Glomerular visceral epithelial cell (primary cell): ENCODE results near the gene GET3.
A peak's percentile ranks its signal among the peaks of the same experiment; 100 is the strongest.
"Not testable (repeated sequence)": the region's sequence is repeated elsewhere in the genome, so short reads cannot be mapped to it uniquely, and the experiment has no call there.

Experiments
- DNase-seq: peaks from one replicate; pipeline ENCODE4 v3.0.0-alpha.2; 2016; ENCODE audit errors: extremely low spot score

GET3 gene

DNA sequence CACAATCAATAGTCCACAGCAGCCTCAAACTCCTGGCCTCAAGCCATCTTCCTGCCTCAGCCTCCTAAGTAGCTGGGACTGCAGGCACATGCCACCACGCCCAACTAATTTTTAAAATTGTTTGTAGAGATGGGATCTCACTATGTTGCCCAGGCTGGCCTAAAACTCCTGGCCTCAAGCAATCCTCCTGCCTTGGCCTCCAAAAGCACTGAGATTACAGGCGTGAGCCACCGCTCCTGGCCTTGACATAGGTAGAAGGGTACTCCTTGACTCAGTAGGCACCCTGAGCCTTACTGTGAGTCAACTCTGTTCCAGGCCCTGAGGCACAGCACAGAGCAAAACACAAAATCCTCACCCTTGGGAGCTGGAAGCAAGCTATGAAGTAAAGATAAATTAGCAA is 21.4 kb upstream of the GET3 start:
- no peak for DNase-seq

DNA sequence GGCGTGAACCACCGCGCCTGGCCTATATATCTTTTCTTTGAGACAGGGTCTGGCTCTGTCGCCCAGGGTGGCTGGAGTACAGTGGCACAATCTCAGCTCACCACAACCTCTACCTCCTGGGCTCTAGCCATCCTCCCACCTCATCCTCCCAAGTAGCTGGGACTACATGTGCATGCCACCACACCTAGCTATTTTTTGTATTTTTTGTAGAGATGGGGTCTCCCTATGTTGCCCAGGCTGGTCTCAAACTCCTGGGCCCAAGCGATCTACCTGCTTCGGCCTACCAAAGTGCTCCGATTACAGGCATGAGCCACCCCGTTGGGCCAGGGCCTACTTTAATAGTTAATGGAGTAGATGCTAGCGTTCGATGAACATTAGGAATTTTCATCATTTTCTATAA is 17.0 kb upstream of the GET3 start:
- no peak for DNase-seq

DNA sequence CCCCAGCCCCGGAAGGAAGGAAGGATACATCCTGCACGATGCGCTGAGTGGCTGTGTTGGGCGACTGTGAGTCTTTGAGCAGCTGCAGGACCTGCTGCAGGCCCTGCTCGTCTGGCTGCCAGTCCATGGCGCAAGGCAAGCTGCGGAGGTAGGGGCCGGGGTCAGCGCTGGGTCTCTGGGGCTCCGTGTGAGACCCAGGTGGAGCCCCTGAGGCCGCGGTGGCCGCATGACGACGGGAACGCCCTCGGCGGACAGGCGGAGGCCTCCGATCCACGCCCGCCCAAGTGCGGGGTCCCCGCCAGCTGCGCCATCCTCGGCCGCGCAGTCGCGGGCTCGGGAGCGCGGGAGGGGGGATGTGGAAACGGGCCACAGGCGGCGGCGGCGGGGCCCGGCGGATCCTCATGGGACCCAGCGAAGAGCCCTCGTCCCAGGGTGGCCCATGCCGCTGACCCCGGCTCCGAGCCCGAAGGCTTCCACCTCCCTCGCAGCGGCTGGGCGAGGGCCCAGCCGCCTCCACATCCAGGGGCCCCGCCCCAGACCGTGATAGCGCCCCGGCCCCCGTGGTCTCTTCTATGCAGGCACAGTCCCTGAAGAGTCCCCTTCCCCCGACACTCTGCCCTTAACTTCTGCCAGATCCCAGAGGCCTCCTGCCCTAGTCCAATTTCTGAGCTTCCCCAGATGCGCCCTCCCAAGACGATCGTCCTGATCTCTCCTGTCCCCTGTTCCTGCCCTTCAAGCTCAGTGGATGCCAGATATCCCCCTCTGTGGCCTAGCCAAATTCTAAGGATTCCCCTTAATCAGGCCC is 16.2 kb upstream of the GET3 start:
- no peak for DNase-seq

GRCh38 chr19:12721656-12722565 is 15.4 kb upstream of the GET3 start:
- peak; percentile 75 for DNase-seq

DNA sequence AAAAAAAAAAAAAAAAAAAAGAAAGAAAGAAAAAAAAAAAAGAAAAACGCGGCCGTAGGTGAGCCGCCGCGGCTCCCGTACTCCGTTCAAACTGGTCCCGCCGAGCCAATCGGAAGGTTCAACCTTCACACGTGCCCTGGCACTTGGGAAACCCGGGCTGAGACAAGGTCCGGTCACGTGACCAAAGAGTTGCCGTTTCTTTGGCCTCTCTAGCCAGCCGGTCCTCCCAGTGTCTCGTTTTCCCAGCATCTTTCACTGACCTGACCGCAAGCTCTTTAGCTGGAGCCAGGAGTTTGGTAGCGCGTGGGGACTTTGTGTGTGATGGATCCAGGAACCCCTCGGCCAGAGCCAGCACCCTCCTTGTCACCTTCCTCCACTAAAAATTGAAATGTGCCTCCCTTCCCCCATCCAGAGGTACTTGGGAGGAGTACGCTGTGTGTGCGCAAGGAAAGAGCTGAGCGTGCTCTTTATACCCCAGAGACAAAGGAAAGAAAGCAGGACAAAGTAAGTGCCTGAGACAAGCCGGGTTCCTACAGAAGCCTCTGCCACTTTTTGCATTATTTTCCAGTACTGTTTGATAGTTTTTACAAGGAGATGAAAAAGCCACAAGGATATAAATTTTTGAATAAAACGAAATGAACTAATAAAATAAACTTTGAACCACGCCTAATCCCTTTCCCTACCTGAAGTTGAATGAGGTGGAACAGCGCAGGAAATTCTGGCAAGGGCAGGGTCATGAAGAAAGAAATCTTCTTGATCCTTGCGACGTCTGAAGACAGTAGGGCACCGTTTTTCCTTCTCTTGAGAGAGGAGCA is 14.5 kb upstream of the GET3 start:
- peak; percentile 98 for DNase-seq

- DNase-seq = no peak
Observed at GRCh38 chr19:12723381-12723640, 14.0 kb upstream of the GET3 start.

- peak; percentile 68 for DNase-seq
Observed at GRCh38 chr19:12723641-12724426, 13.5 kb upstream of the GET3 start, which contains the start of gene TNPO2. Gene TNPO2 (minus strand): TSS chr19:12723932. CDS start chr19:12720977, 2,955 bp downstream.

GRCh38 chr19:12725612-12726011 is 11.7 kb upstream of the GET3 start:
- DNase-seq = not testable (repeated sequence)

GRCh38 chr19:12726988-12727316 is 10.3 kb upstream of the GET3 start:
- no peak for DNase-seq

DNA sequence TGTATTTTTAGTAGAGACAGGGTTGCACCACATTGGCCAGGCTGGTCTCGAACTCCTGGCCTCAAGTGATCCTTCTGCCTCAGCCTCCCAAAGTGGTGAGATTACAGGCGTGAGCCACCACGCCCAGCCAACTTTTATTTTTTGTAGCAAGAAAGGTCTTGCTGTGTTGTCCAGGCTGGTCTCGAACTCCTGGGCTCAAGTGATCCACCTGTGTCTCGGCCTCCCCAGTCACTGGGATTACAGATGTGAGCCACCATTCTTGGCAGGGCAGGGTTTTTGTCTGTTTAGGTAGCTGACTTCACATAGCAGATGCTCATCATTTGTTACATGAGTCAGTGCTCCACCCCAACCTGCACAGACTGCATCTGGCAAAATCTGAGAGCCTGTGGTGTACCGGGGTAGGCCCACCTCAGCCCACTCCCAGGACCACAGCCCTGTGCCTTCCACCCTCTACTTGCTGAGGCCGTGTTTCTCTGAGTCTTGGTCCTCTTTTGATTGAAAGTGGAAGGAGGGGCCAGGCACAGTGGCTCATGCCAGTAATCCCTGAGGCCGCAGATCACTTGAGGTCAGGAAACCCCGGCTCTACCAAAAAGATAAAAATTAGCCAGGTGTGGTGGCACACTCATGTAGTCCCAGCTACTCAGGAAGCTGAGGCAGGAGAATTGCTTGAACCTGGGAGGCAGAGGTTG is 9.4 kb upstream of the GET3 start:
- DNase-seq = peak; percentile 33

DNA sequence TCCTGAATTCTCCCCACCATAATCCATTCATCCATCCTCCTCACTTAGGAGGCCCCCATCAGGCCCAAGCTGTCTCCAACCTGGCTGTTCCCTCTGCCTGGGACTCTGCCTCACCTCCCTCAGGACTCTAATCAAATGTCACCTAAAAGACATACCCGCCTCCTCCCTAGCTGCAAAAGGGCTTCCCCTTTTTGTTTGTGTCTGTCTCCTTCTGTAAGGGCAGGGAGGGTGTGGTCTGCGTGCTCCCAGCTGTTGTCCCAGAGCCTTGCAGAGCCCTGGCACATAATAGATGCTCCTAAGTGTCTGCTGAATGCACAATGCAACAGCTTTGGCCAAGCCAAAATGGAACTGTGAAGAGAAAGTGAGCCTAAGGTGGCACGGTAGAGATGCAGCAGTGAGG is 7.2 kb upstream of the GET3 start:
- no peak for DNase-seq

DNA sequence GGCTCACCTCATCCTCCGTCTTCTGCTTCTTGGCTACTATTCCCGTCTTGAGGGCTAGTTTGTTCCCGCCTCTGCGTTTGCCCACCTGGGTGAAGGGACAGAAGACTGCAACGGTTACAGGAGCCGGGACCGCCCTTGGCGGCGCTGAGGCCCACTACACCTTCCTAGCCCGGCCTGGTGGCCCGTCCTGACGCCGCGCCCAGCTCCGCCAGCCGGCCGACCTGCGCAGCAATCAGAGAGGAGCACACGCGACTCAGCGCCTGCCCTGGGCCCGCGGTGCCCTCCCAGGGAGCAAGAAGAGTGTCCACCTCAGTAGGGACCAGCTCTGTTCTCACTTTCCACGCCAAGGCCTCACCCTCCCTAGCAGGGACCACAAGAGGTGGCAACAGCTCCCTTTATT is 6.0 kb upstream of the GET3 start:
- no peak for DNase-seq

GRCh38 chr19:12733369-12734214 is 3.7 kb upstream of the GET3 start:
- peak; percentile 40 for DNase-seq

GRCh38 chr19:12737835-12738351 is 596 bp downstream of the GET3 start:
- DNase-seq = no peak

DNA sequence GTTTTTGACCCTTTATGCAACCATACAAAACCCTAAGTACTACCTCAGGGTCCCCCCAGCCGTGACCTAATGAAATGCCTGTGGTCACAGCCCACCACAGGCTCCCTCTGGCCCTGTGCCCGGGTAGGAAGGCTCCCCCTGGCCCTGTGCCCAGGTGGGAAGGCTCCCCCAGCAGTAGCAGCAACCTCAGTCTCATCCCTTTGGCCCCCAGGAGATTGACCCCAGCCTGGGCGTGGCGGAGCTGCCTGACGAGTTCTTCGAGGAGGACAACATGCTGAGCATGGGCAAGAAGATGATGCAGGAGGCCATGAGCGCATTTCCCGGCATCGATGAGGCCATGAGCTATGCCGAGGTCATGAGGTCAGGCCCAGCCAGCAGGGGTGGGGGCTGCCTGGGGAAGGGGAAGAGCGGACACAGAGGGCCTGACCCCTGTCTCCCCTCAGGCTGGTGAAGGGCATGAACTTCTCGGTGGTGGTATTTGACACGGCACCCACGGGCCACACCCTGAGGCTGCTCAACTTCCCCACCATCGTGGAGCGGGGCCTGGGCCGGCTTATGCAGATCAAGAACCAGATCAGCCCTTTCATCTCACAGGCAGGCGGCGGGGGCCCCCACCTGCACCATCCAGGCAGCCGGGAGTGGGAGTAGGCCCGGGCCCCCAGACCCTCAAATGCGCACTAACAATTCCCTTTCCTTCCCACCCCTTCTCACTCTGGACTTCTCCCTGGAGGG is 8.0 kb downstream of the GET3 start:
- peak; percentile 95 for DNase-seq

GRCh38 chr19:12748489-12748888 is 11.2 kb downstream of the GET3 start:
- DNase-seq = no peak

GRCh38 chr19:12749938-12750521 is 12.7 kb downstream of the GET3 start:
- no peak for DNase-seq

DNA sequence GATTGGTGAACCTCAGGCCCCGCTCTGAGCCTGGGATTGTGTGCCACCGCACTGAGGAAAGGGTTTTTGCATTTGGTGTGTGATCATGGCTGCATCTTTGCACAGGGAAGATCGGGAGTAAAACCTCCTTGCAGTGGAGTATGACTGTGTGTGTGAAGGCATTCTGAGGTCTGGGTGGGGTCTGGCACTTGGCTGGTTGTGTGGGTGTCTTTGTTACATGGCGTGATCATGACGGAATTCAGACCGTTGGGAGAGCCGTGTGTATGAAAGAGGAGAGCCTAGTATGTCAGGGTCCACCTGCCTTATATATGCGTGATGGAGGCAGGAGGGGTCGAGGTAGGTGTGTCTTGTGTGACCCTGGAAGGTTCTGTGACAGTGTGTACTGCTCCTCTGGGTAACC is 13.6 kb downstream of the GET3 start:
- no peak for DNase-seq

GRCh38 chr19:12751635-12752034 is 14.3 kb downstream of the GET3 start, which contains the start of gene BEST2:
Gene BEST2 (plus strand): TSS chr19:12751791. CDS start chr19:12752593, 802 bp downstream.
- no peak for DNase-seq
